HepG2 (cell line): ENCODE measurements around the gene JAGN1. TPM values are rescaled to one million over a fixed set of nuclear protein-coding genes. Genes with fewer than 3 reads are reported as not detected.
A peak's percentile ranks its signal among the peaks of the same experiment; 100 is the strongest.

Source experiments
- BRCA1 ChIP-seq: sonication (generic); formaldehyde crosslinking; IDR thresholded peaks from 2 replicates; pipeline ENCODE4 v1.4.0; 2020; ENCODE audit warnings: missing genetic modification reagents
- BRD4 ChIP-seq: sonication (generic); formaldehyde crosslinking; IDR thresholded peaks from 2 replicates; pipeline ENCODE4 v1.4.0; 2020; ENCODE audit warnings: missing genetic modification reagents
- CC2D1A ChIP-seq: sonication (generic); formaldehyde crosslinking; IDR thresholded peaks from 2 replicates; pipeline ENCODE4 v1.8.1; 2023; ENCODE audit warnings: mild to moderate bottlenecking, missing genetic modification reagents
- EEA1 ChIP-seq: sonication (generic); formaldehyde crosslinking; IDR thresholded peaks from 2 replicates; pipeline ENCODE4 v1.5.1; 2020; ENCODE audit warnings: mild to moderate bottlenecking, missing genetic modification reagents, borderline replicate concordance
- FOXJ3 ChIP-seq: sonication (generic); formaldehyde crosslinking; IDR thresholded peaks from 2 replicates; pipeline ENCODE4 v1.4.0; 2020; ENCODE audit warnings: missing genetic modification reagents, mild to moderate bottlenecking, borderline replicate concordance
- NCOA1 ChIP-seq: sonication (generic); formaldehyde crosslinking; IDR thresholded peaks from 2 replicates; pipeline ENCODE4 v1.9.0; 2021; ENCODE audit warnings: missing genetic modification reagents
- ZFAT ChIP-seq: sonication (generic); formaldehyde crosslinking; conservative IDR thresholded peaks from 2 replicates; pipeline ENCODE4 v1.8.1; 2023; ENCODE audit warnings: missing genetic modification reagents, inconsistent platforms
- ZIK1 ChIP-seq: sonication (generic); formaldehyde crosslinking; IDR thresholded peaks from 2 replicates; pipeline ENCODE4 v1.5.0; 2020; ENCODE audit warnings: mild to moderate bottlenecking, low read depth, missing genetic modification reagents, borderline replicate concordance
- ZNF17 ChIP-seq: sonication (generic); formaldehyde crosslinking; IDR thresholded peaks from 2 replicates; pipeline ENCODE4 v1.5.0; 2020; ENCODE audit warnings: mild to moderate bottlenecking, missing genetic modification reagents
- ZNF20 ChIP-seq: sonication (generic); formaldehyde crosslinking; IDR thresholded peaks from 2 replicates; pipeline ENCODE4 v1.4.0; 2020; ENCODE audit warnings: mild to moderate bottlenecking, moderate library complexity, missing genetic modification reagents
- ZNF331 ChIP-seq: sonication (generic); formaldehyde crosslinking; IDR thresholded peaks from 2 replicates; pipeline ENCODE4 v1.4.0; 2020; ENCODE audit warnings: missing genetic modification reagents
- ZNF773 ChIP-seq: sonication (generic); formaldehyde crosslinking; IDR thresholded peaks from 2 replicates; pipeline ENCODE4 v1.4.0; 2020; ENCODE audit warnings: missing genetic modification reagents, borderline replicate concordance
- ZNF790 ChIP-seq: sonication (generic); formaldehyde crosslinking; IDR thresholded peaks from 2 replicates; pipeline ENCODE4 v1.8.0; 2022; ENCODE audit warnings: missing genetic modification reagents, mild to moderate bottlenecking, borderline replicate concordance
- polyA plus RNA-seq, 8 experiments: library from polyadenylated mRNA; depleted of rRNA in 3 of 8; stranded (reverse) in 7 of 8; unstranded in 1 of 8; fragments of >200 nt; fragmentation: Illumina TruSeq in 4 of 8; extraction: Trizol in 4 of 8; gene quantifications; 2 replicates each; pipeline versions ENCODE4 v1.2.1 to v1.2.3, GENCODE V29; 2011 to 2016; ENCODE audit warnings: low read depth in 4 of 8, missing spikeins in 1 of 8, mixed read lengths in 1 of 8; ENCODE audit not compliant: insufficient read depth in 1 of 8
- total RNA-seq, 5 experiments: library from RNA; depleted of rRNA; stranded (reverse); fragments of >200 nt; fragmentation: Illumina TruSeq; extraction: Trizol; gene quantifications; 2 replicates each; pipeline ENCODE4 v1.2.3, GENCODE V29; 2016; ENCODE audit warnings: low read depth in 1 of 5
- TF ChIP-seq, protein P1 (sequence below): sonication (generic); formaldehyde crosslinking; IDR thresholded peaks from 2 replicates; pipeline ENCODE4 v1.9.0; 2021; ENCODE audit warnings: missing genetic modification reagents, mild to moderate bottlenecking, borderline replicate concordance
- TF ChIP-seq, protein P2 (sequence below): sonication (generic); formaldehyde crosslinking; IDR thresholded peaks from 2 replicates; pipeline ENCODE4 v1.9.0; 2022; ENCODE audit warnings: low read depth, missing genetic modification reagents
- TF ChIP-seq, protein P3 (sequence below): sonication (generic); formaldehyde crosslinking; IDR thresholded peaks from 2 replicates; pipeline ENCODE4 v1.8.0; 2022; ENCODE audit warnings: missing genetic modification reagents, mild to moderate bottlenecking, borderline replicate concordance
- TF ChIP-seq, protein P4 (sequence below): sonication (generic); formaldehyde crosslinking; IDR thresholded peaks from 2 replicates; pipeline ENCODE4 v1.5.1; 2020; ENCODE audit warnings: mild to moderate bottlenecking, missing genetic modification reagents, moderate library complexity
- TF ChIP-seq, protein P5 (sequence below): IDR thresholded peaks from 2 replicates; pipeline ENCODE4 v1.6.1; 2016

The JAGN1 gene
- total and polyA plus RNA-seq, 2 of the 13 experiments (the other 11 are each of a cell fraction or from before 2014, with no cell fraction given), result 49.9 to 50.9 TPM

DNA sequence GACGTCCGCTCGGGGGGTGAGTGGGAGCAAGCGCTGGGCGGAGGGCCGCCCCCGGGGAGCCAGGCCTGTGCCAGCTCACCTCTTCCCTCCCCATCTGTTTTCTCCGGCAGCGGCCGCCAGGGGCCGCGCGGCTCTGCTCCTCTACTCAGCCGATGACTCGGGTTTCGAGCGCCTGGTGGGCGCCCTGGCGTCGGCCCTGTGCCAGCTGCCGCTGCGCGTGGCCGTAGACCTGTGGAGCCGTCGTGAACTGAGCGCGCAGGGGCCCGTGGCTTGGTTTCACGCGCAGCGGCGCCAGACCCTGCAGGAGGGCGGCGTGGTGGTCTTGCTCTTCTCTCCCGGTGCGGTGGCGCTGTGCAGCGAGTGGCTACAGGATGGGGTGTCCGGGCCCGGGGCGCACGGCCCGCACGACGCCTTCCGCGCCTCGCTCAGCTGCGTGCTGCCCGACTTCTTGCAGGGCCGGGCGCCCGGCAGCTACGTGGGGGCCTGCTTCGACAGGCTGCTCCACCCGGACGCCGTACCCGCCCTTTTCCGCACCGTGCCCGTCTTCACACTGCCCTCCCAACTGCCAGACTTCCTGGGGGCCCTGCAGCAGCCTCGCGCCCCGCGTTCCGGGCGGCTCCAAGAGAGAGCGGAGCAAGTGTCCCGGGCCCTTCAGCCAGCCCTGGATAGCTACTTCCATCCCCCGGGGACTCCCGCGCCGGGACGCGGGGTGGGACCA lies 42.6 kb downstream of the JAGN1 start (continued):
- TF ChIP-seq, protein P1, sequence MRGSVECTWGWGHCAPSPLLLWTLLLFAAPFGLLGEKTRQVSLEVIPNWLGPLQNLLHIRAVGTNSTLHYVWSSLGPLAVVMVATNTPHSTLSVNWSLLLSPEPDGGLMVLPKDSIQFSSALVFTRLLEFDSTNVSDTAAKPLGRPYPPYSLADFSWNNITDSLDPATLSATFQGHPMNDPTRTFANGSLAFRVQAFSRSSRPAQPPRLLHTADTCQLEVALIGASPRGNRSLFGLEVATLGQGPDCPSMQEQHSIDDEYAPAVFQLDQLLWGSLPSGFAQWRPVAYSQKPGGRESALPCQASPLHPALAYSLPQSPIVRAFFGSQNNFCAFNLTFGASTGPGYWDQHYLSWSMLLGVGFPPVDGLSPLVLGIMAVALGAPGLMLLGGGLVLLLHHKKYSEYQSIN, result no peak
- TF ChIP-seq ZFAT (CRISPR knock-in tag) (peak; percentile 82; the same call in 1 of the 2 replicates), NCOA1 (0 out of 2 replicates have a peak, but pooled peaks have one; percentile 10), CC2D1A (peak; percentile 27; the same call in 1 of the 2 replicates), BRD4 (CRISPR knock-in tag) (peak; percentile 36; the same call in 1 of the 2 replicates), BRCA1 (CRISPR knock-in tag) (0 out of 2 replicates have a peak, but pooled peaks have one; percentile 61), EEA1 (CRISPR knock-in tag) (peak; percentile 28; the same call in 1 of the 2 replicates), ZNF773 (CRISPR knock-in tag) (0 out of 2 replicates have a peak, but pooled peaks have one; percentile 28), ZNF790 (CRISPR knock-in tag) (peak; percentile 66; the same call in 1 of the 2 replicates), ZNF20 (CRISPR knock-in tag) (peak; percentile 35; the same call in 1 of the 2 replicates), FOXJ3 (CRISPR knock-in tag) (peak; percentile 12; the same call in 1 of the 2 replicates), ZNF17 (CRISPR knock-in tag) (no peak), ZIK1 (CRISPR knock-in tag) (peak; percentile 75; the same call in 1 of the 2 replicates), ZNF331 (CRISPR knock-in tag) (peak; percentile 48; the same call in 1 of the 2 replicates)
- TF ChIP-seq, protein P2, sequence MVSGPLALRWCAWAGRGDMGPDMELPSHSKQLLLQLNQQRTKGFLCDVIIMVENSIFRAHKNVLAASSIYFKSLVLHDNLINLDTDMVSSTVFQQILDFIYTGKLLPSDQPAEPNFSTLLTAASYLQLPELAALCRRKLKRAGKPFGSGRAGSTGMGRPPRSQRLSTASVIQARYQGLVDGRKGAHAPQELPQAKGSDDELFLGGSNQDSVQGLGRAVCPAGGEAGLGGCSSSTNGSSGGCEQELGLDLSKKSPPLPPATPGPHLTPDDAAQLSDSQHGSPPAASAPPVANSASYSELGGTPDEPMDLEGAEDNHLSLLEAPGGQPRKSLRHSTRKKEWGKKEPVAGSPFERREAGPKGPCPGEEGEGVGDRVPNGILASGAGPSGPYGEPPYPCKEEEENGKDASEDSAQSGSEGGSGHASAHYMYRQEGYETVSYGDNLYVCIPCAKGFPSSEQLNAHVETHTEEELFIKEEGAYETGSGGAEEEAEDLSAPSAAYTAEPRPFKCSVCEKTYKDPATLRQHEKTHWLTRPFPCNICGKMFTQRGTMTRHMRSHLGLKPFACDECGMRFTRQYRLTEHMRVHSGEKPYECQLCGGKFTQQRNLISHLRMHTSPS, result peak; percentile 87
- TF ChIP-seq, protein P3, sequence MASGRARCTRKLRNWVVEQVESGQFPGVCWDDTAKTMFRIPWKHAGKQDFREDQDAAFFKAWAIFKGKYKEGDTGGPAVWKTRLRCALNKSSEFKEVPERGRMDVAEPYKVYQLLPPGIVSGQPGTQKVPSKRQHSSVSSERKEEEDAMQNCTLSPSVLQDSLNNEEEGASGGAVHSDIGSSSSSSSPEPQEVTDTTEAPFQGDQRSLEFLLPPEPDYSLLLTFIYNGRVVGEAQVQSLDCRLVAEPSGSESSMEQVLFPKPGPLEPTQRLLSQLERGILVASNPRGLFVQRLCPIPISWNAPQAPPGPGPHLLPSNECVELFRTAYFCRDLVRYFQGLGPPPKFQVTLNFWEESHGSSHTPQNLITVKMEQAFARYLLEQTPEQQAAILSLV (CRISPR knock-in tag), result peak; percentile 44; the same call in 1 of the 2 replicates
- TF ChIP-seq, protein P4, sequence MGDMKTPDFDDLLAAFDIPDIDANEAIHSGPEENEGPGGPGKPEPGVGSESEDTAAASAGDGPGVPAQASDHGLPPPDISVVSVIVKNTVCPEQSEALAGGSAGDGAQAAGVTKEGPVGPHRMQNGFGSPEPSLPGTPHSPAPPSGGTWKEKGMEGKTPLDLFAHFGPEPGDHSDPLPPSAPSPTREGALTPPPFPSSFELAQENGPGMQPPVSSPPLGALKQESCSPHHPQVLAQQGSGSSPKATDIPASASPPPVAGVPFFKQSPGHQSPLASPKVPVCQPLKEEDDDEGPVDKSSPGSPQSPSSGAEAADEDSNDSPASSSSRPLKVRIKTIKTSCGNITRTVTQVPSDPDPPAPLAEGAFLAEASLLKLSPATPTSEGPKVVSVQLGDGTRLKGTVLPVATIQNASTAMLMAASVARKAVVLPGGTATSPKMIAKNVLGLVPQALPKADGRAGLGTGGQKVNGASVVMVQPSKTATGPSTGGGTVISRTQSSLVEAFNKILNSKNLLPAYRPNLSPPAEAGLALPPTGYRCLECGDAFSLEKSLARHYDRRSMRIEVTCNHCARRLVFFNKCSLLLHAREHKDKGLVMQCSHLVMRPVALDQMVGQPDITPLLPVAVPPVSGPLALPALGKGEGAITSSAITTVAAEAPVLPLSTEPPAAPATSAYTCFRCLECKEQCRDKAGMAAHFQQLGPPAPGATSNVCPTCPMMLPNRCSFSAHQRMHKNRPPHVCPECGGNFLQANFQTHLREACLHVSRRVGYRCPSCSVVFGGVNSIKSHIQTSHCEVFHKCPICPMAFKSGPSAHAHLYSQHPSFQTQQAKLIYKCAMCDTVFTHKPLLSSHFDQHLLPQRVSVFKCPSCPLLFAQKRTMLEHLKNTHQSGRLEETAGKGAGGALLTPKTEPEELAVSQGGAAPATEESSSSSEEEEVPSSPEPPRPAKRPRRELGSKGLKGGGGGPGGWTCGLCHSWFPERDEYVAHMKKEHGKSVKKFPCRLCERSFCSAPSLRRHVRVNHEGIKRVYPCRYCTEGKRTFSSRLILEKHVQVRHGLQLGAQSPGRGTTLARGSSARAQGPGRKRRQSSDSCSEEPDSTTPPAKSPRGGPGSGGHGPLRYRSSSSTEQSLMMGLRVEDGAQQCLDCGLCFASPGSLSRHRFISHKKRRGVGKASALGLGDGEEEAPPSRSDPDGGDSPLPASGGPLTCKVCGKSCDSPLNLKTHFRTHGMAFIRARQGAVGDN (CRISPR knock-in tag), result peak; percentile 91
- TF ChIP-seq, protein P5, sequence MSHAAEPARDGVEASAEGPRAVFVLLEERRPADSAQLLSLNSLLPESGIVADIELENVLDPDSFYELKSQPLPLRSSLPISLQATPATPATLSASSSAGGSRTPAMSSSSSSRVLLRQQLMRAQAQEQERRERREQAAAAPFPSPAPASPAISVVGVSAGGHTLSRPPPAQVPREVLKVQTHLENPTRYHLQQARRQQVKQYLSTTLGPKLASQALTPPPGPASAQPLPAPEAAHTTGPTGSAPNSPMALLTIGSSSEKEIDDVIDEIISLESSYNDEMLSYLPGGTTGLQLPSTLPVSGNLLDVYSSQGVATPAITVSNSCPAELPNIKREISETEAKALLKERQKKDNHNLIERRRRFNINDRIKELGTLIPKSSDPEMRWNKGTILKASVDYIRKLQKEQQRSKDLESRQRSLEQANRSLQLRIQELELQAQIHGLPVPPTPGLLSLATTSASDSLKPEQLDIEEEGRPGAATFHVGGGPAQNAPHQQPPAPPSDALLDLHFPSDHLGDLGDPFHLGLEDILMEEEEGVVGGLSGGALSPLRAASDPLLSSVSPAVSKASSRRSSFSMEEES (CRISPR knock-in tag), result peak; percentile 26; the same call in 1 of the 2 replicates
